GM18505 (cell line): ENCODE data around the gene GPR21.

Experiments
- ATAC-seq: cut with Tn5 transposase; IDR thresholded peaks from one replicate; pipeline ENCODE4 v1.9.1; 2021; ENCODE audit not compliant: unreplicated experiment
- POLR2A ChIP-seq: IDR thresholded peaks from 4 replicates; pipeline ENCODE4 v1.6.1; 2011; ENCODE audit warnings: borderline replicate concordance; ENCODE audit not compliant: insufficient read depth, insufficient read length; ENCODE audit errors: extremely low read depth

Gene GPR21

GRCh38 chr9:123062351-123063176 is 29.1 kb downstream of the GPR21 start:
- no peak for ATAC-seq
- TF ChIP-seq POLR2A = no peak

- ATAC-seq = no peak
- no peak for TF ChIP-seq POLR2A
These were observed 29.7 kb downstream of the GPR21 start for GRCh38 chr9:123063177-123063598.

- ATAC-seq = no peak
- TF ChIP-seq POLR2A = no peak
These were observed 30.4 kb downstream of the GPR21 start for GRCh38 chr9:123063896-123064295.

GRCh38 chr9:123064716-123065115 is 31.2 kb downstream of the GPR21 start:
- no peak for ATAC-seq
- no peak for TF ChIP-seq POLR2A

- TF ChIP-seq POLR2A = no peak
- ATAC-seq = no peak
These were observed 31.7 kb downstream of the GPR21 start for GRCh38 chr9:123065196-123065595.

GRCh38 chr9:123067136-123067535 is 33.7 kb downstream of the GPR21 start:
- no peak for TF ChIP-seq POLR2A

GRCh38 chr9:123069010-123069481 is 35.6 kb downstream of the GPR21 start:
- ATAC-seq = no peak
- no peak for TF ChIP-seq POLR2A

More at GRCh38 chr9:123067136-123067535, 33.7 kb downstream of the GPR21 start:
- ATAC-seq = no peak

GRCh38 chr9:123070198-123070597 is 36.7 kb downstream of the GPR21 start:
- ATAC-seq = no peak
- no peak for TF ChIP-seq POLR2A

- no peak for ATAC-seq
- TF ChIP-seq POLR2A = no peak
These were observed 39.0 kb downstream of the GPR21 start for GRCh38 chr9:123072407-123072995.

GRCh38 chr9:123073441-123073840 is 40.0 kb downstream of the GPR21 start:
- no peak for TF ChIP-seq POLR2A

GRCh38 chr9:123073991-123074422 is 40.5 kb downstream of the GPR21 start:
- no peak for TF ChIP-seq POLR2A
- no peak for ATAC-seq

More at GRCh38 chr9:123073441-123073840, 40.0 kb downstream of the GPR21 start:
- ATAC-seq = no peak

- ATAC-seq = no peak
- no peak for TF ChIP-seq POLR2A
These were observed 41.2 kb downstream of the GPR21 start for GRCh38 chr9:123074628-123075027.

GRCh38 chr9:123080444-123080843 is 47.0 kb downstream of the GPR21 start:
- ATAC-seq = no peak
- TF ChIP-seq POLR2A = no peak

GRCh38 chr9:123081824-123082223 is 48.4 kb downstream of the GPR21 start:
- ATAC-seq = no peak
- no peak for TF ChIP-seq POLR2A
